Left cardiac atrium (tissue), 4 donors: ENCODE data around the gene POLR3K. TPM values are rescaled to one million over a fixed set of nuclear protein-coding genes. Genes with fewer than 3 reads are reported as not detected.
"Not testable (repeated sequence)": the region's sequence is repeated elsewhere in the genome, so short reads cannot be mapped to it uniquely, and the experiment has no call there.

Experiments used
- ATAC-seq, 2 donors: fragments of 200-7000 bp; cut with Tn5 transposase; one replicate each; pipeline ENCODE4 v1.9.1; 2020; ENCODE audit warnings: mild to moderate bottlenecking in 2 of 2, moderate library complexity in 2 of 2
- DNase-seq: peaks from one replicate; pipeline ENCODE4 v3.0.0-alpha.2; 2020
- intact Hi-C, 2 donors: fragments of 100-400 bp; cut with DNase I; formaldehyde crosslinking; loops; one replicate each; pipeline versions ENCODE4 v1.14.1 to v1.15.1; 2022 to 2023
- microRNA-seq, 2 donors: library from miRNA; unstranded; fragments of <30 nt; microRNA quantifications; one replicate each; pipeline ENCODE4 v1.2.0, GENCODE V29; 2020
- total RNA-seq, 2 donors: library from RNA; stranded (reverse); fragmentation: NEBNext Ultra II Directional; extraction: Animal tissue kit (Norgen Biotek cat#: 25700); gene quantifications; one replicate each; pipeline ENCODE4 v1.2.1, GENCODE V29; 2021
- donor health status: DM: no; HTN: yes; CAD: no.
- donor health status: DM: no; HTN: yes; CAD: no; lungs with severe emphysema.
- donor health status: DM: yes; HTN: yes; CAD: no.
- donor health status: Dilated cardiomyopathy.

The POLR3K gene
- total RNA-seq, 2 donors from 2014 or later: 11.4 to 11.7 TPM

GRCh38 chr16:34648-34987 lies 18.8 kb downstream of the POLR3K start:
- no peak for ATAC-seq
- DNase-seq: no peak

GRCh38 chr16:33877-34647 lies 19.3 kb downstream of the POLR3K start:
- ATAC-seq: peak in 1 of 2 donors; percentile 27
- DNase-seq: no peak
- intact Hi-C loops: no loop called here

More at GRCh38 chr16:34648-34987, 18.8 kb downstream of the POLR3K start:
- intact Hi-C loops: no loop called here

GRCh38 chr16:33154-33876 lies 20.1 kb downstream of the POLR3K start:
- intact Hi-C loops, ATAC-seq, DNase-seq: not testable (repeated sequence)

GRCh38 chr16:30627-31026 lies 22.8 kb downstream of the POLR3K start:
- intact Hi-C loops, DNase-seq, ATAC-seq: not testable (repeated sequence)

GRCh38 chr16:25926-26348 lies 27.5 kb downstream of the POLR3K start:
- intact Hi-C loops, ATAC-seq, DNase-seq: not testable (repeated sequence)

- DNase-seq, ATAC-seq, intact Hi-C loops: not testable (repeated sequence)
Observed at GRCh38 chr16:24151-24550, 29.3 kb downstream of the POLR3K start.

GRCh38 chr16:20886-21285 lies 32.5 kb downstream of the POLR3K start:
- DNase-seq, ATAC-seq, intact Hi-C loops: not testable (repeated sequence)

- intact Hi-C loops, DNase-seq, ATAC-seq: not testable (repeated sequence)
Observed at GRCh38 chr16:17062-17765, 36.2 kb downstream of the POLR3K start.

- intact Hi-C loops: not testable (repeated sequence)
- DNase-seq: peak; percentile 94
- ATAC-seq: peak in 1 of 2 donors; percentile 38
Observed at GRCh38 chr16:10772-11171, 42.6 kb downstream of the POLR3K start.

GRCh38 chr16:9903-10665 lies 43.3 kb downstream of the POLR3K start:
- intact Hi-C loops: no loop called here
- ATAC-seq (peak; percentile 95 to 97), DNase-seq (no peak)

Small RNA genes lying within 50 kb of the gene (microRNA-seq; reads per million reads assigned to microRNA genes)
- 0 reads per million in 2 donors for gene MIR6859-4

Other genes starting within 250 kb of the POLR3K start
- 10 to 100 TPM; 54.7 to 56.9 TPM for gene SNRNP25, start 220 bp upstream of the POLR3K start, total RNA-seq
- 10 to 100 TPM; 15.5 to 22.1 TPM for gene RHBDF1, start 19.0 kb upstream of the POLR3K start, total RNA-seq
- 10 to 100 TPM; 29.9 to 40.2 TPM for gene MPG, start 24.6 kb upstream of the POLR3K start, total RNA-seq
- gene NPRL3, start 85.1 kb upstream of the POLR3K start, total RNA-seq: 10 to 100 TPM; 18.3 to 18.7 TPM
- gene HBZ, start 99.0 kb upstream of the POLR3K start, total RNA-seq: under 1 TPM in 1 of 2 donors, not detected in 1; 0.32 TPM
- not detected for gene HBM, start 112.4 kb upstream of the POLR3K start, total RNA-seq
- gene HBA2, start 119.3 kb upstream of the POLR3K start, total RNA-seq: 100 to 1,000 TPM in 1 of 2 donors, 10 to 100 TPM in 1; 50.7 to 136 TPM
- 100 to 1,000 TPM in 1 of 2 donors, 10 to 100 TPM in 1; 62.0 to 232 TPM for gene HBA1, start 123.1 kb upstream of the POLR3K start, total RNA-seq
- gene HBQ1, start 126.9 kb upstream of the POLR3K start, total RNA-seq: not detected
- gene LUC7L, start 175.8 kb upstream of the POLR3K start, total RNA-seq: 10 to 100 TPM; 28.2 to 32.9 TPM
- 100 to 1,000 TPM; 119 to 160 TPM for gene FAM234A, start 181.2 kb upstream of the POLR3K start, total RNA-seq
- gene RGS11, start 222.3 kb upstream of the POLR3K start, total RNA-seq: 10 to 100 TPM; 14.8 to 15.3 TPM
- gene ARHGDIG, start 227.0 kb upstream of the POLR3K start, total RNA-seq: 1 to 10 TPM; 4.9 to 5.1 TPM
- 1 to 10 TPM; 2.4 to 3.6 TPM for gene PDIA2, start 229.6 kb upstream of the POLR3K start, total RNA-seq